ENCODE data around the gene OSBPL5. TPM values are rescaled to one million over a fixed set of nuclear protein-coding genes. Genes with fewer than 3 reads are reported as not detected.

Gene OSBPL5
- total RNA-seq, 1 experiment from 2014 or later: 6.4 TPM

GRCh38 chr11:3126901-3127691, 38.0 kb downstream of the OSBPL5 start:
- Histone ChIP-seq H3K9me3 (ENCODE audit: insufficient read depth, low read depth) (no peaks in the 10 kb centered on the region), H3K27ac (no peak overlapping the region), H3F3A (ENCODE audit: insufficient read depth, low read depth) (no peaks in the 10 kb centered on the region), H3K36me3 (ENCODE audit: low read depth) (no peaks in the 10 kb centered on the region), H3K79me2 (ENCODE audit: low read depth) (no peaks in the 10 kb centered on the region), H4K20me1 (ENCODE audit: insufficient read depth) (no peaks in the 10 kb centered on the region), H3K27me3 (ENCODE audit: insufficient read depth, low read depth) (no peaks in the 10 kb centered on the region), H2AFZ (no peak overlapping the region), H3K4me1 (replicated peaks; ENCODE audit: insufficient read depth) (0 out of 2 replicates have a peak, but pooled peaks cover 5% of the 10 kb centered on the region), H3K4me3 (no peak overlapping the region), H3K4me2 (no peak overlapping the region), H3K9me2 (ENCODE audit: insufficient read depth) (no peaks in the 10 kb centered on the region)
- BruUV-seq (replicated peaks): no TSS peak
- intact Hi-C loops (cut with micrococcal nuclease; ENCODE audit: unreplicated experiment): no loop called here
- DNase-seq: no peak
- ChIA-PET POLR2A (ENCODE audit: unreplicated experiment) (no interaction called here), CTCF (no interaction called here)
- no peak for TF ChIP-seq EZH2 (IDR thresholded peaks at IDR 0.05; ENCODE audit: low read depth)
- TF ChIP-seq, protein P1, sequence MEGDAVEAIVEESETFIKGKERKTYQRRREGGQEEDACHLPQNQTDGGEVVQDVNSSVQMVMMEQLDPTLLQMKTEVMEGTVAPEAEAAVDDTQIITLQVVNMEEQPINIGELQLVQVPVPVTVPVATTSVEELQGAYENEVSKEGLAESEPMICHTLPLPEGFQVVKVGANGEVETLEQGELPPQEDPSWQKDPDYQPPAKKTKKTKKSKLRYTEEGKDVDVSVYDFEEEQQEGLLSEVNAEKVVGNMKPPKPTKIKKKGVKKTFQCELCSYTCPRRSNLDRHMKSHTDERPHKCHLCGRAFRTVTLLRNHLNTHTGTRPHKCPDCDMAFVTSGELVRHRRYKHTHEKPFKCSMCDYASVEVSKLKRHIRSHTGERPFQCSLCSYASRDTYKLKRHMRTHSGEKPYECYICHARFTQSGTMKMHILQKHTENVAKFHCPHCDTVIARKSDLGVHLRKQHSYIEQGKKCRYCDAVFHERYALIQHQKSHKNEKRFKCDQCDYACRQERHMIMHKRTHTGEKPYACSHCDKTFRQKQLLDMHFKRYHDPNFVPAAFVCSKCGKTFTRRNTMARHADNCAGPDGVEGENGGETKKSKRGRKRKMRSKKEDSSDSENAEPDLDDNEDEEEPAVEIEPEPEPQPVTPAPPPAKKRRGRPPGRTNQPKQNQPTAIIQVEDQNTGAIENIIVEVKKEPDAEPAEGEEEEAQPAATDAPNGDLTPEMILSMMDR (conservative IDR thresholded peaks at IDR 0.05): no peak

GRCh38 chr11:3126207-3126865, 38.8 kb downstream of the OSBPL5 start:
- Histone ChIP-seq H3K36me3 (ENCODE audit: low read depth) (no peaks in the 10 kb centered on the region), H4K20me1 (ENCODE audit: insufficient read depth) (no peaks in the 10 kb centered on the region), H3K4me2 (no peak overlapping the region), H3K27ac (no peak overlapping the region), H3F3A (ENCODE audit: insufficient read depth, low read depth) (no peaks in the 10 kb centered on the region), H3K4me1 (replicated peaks; ENCODE audit: insufficient read depth) (0 out of 2 replicates have a peak, but pooled peaks cover 5% of the 10 kb centered on the region), H2AFZ (no peak overlapping the region), H3K9me3 (ENCODE audit: insufficient read depth, low read depth) (no peaks in the 10 kb centered on the region), H3K79me2 (ENCODE audit: low read depth) (no peaks in the 10 kb centered on the region), H3K9me2 (ENCODE audit: insufficient read depth) (no peaks in the 10 kb centered on the region), H3K4me3 (no peak overlapping the region), H3K27me3 (ENCODE audit: insufficient read depth, low read depth) (no peaks in the 10 kb centered on the region)
- DNase-seq: no peak
- CTCF ChIA-PET: no interaction called here
- BruUV-seq (replicated peaks): no TSS peak
- POLR2A ChIA-PET (ENCODE audit: unreplicated experiment): no interaction called here
- TF ChIP-seq, protein P1 (conservative IDR thresholded peaks at IDR 0.05): no peak
- TF ChIP-seq EZH2 (IDR thresholded peaks at IDR 0.05; ENCODE audit: low read depth): no peak
- intact Hi-C loops (cut with micrococcal nuclease; ENCODE audit: unreplicated experiment): no loop called here

GRCh38 chr11:3124821-3125220, 40.3 kb downstream of the OSBPL5 start:
- H3K27ac ChIP-seq: no peak overlapping the region
- POLR2A ChIA-PET (ENCODE audit: unreplicated experiment): interaction anchor here (0.7 kb wide), 1 partner anchor 9 kb away, joined by 3 read pairs; no protein-coding TSS in a partner anchor
- DNase-seq: no peak
- intact Hi-C loops (cut with micrococcal nuclease; ENCODE audit: unreplicated experiment): no loop called here
- H4K20me1 ChIP-seq (ENCODE audit: insufficient read depth): no peaks in the 10 kb centered on the region
- no TSS peak for BruUV-seq (replicated peaks)
- 0 out of 2 replicates have a peak, but pooled peaks cover 5% of the 10 kb centered on the region for H3K4me1 ChIP-seq (replicated peaks; ENCODE audit: insufficient read depth)
- H3F3A ChIP-seq (ENCODE audit: insufficient read depth, low read depth): no peaks in the 10 kb centered on the region
- TF ChIP-seq EZH2 (IDR thresholded peaks at IDR 0.05; ENCODE audit: low read depth): no peak
- TF ChIP-seq, protein P1 (conservative IDR thresholded peaks at IDR 0.05): no peak
- no peaks in the 10 kb centered on the region for H3K36me3 ChIP-seq (ENCODE audit: low read depth)
- CTCF ChIA-PET: no interaction called here
- H3K79me2 ChIP-seq (ENCODE audit: low read depth): no peaks in the 10 kb centered on the region
- H3K9me3 ChIP-seq (ENCODE audit: insufficient read depth, low read depth): no peaks in the 10 kb centered on the region
- H3K4me3 ChIP-seq: no peak overlapping the region
- no peak overlapping the region for H2AFZ ChIP-seq
- no peaks in the 10 kb centered on the region for H3K27me3 ChIP-seq (ENCODE audit: insufficient read depth, low read depth)
- no peak overlapping the region; the same call in 1 of the 2 replicates for H3K4me2 ChIP-seq
- H3K9me2 ChIP-seq (ENCODE audit: insufficient read depth): no peaks in the 10 kb centered on the region
